ENCODE measurements around the gene PIK3C2G. TPM values are rescaled to one million over a fixed set of nuclear protein-coding genes. Genes with fewer than 3 reads are reported as not detected.

The PIK3C2G gene
- polyA plus RNA-seq, 1 of the 3 experiments (the other 2 are of a cell fraction) = 0.02 TPM

GRCh38 chr12:18581232-18581962 lies 320.1 kb downstream of the PIK3C2G start:
- DNase-seq = no peak
- no peaks in the 10 kb centered on the region for H3K27me3 ChIP-seq (ENCODE audit: insufficient read depth)
- no peak overlapping the region for H2AFZ ChIP-seq (ENCODE audit: low read depth)
- ChIA-PET CTCF (interaction anchor here (0.7 kb wide), 1 partner anchor 331 kb away, joined by 3 read pairs; no protein-coding TSS in a partner anchor), POLR2A (no interaction called here)
- no peaks in the 10 kb centered on the region for H3K4me1 ChIP-seq (ENCODE audit: control insufficient read depth in 1 of 2, insufficient read depth in 2 of 2, low read depth in 1 of 2, low read length in 1 of 2)
- no peak overlapping the region for H3K4me2 ChIP-seq
- WGBS (ENCODE audit: low lambda C conversion rate) = 18% methylated on average over 2 of the region's 2 CpGs
- peaks cover 4% of the 10 kb centered on the region for H3F3A ChIP-seq (replicated peaks; ENCODE audit: insufficient read depth)
- no peak overlapping the region for H3K27ac ChIP-seq (ENCODE audit: low read depth in 2 of 2, low read length in 1 of 2)
- H3K9me2 ChIP-seq = no peaks in the 10 kb centered on the region
- no peak overlapping the region for H3K4me3 ChIP-seq (ENCODE audit: low read depth in 2 of 2, low read length in 1 of 2)
- H3K9me3 ChIP-seq = no peaks in the 10 kb centered on the region
- H3K9ac ChIP-seq = no peak overlapping the region
- no peaks in the 10 kb centered on the region for H3K36me3 ChIP-seq (replicated peaks in 1 of 2; ENCODE audit: control insufficient read depth in 1 of 2, insufficient read depth in 2 of 2, low read length in 1 of 2)
- H3K79me2 ChIP-seq (ENCODE audit: insufficient read depth) = no peaks in the 10 kb centered on the region
- TF ChIP-seq FOSL2 (IDR thresholded peaks at IDR 0.05; ENCODE audit: borderline replicate concordance, low read depth) = no peak
- TF ChIP-seq GATA2 (CRISPR knock-in tag; IDR thresholded peaks at IDR 0.05) = no peak
- no peak for TF ChIP-seq MAX (IDR thresholded peaks at IDR 0.05; ENCODE audit: low read depth)
- no peak for TF ChIP-seq TAF1 (IDR thresholded peaks at IDR 0.05; ENCODE audit: borderline replicate concordance, low read depth, low read length)
- no peak for TF ChIP-seq RXRA (IDR thresholded peaks at IDR 0.05; ENCODE audit: borderline replicate concordance, low read depth)
- TF ChIP-seq SIN3A (IDR thresholded peaks at IDR 0.05; ENCODE audit: borderline replicate concordance, low read depth, low read length) = no peak
- TF ChIP-seq NRF1 (IDR thresholded peaks at IDR 0.05; ENCODE audit: low read depth, low read length) = no peak
- TF ChIP-seq ELF1 (IDR thresholded peaks at IDR 0.05) = no peak
- TF ChIP-seq JUND (IDR thresholded peaks at IDR 0.05) = no peak
- H4K20me1 ChIP-seq (ENCODE audit: insufficient read depth) = no peaks in the 10 kb centered on the region

- Histone ChIP-seq H3K27ac (ENCODE audit: low read depth in 2 of 2, low read length in 1 of 2) (no peak overlapping the region), H3K4me3 (ENCODE audit: low read depth in 2 of 2, low read length in 1 of 2) (no peak overlapping the region), H3K36me3 (replicated peaks in 1 of 2; ENCODE audit: control insufficient read depth in 1 of 2, insufficient read depth in 2 of 2, low read length in 1 of 2) (no peaks in the 10 kb centered on the region), H3K9me3 (no peaks in the 10 kb centered on the region), H3K4me1 (ENCODE audit: control insufficient read depth in 1 of 2, insufficient read depth in 2 of 2, low read depth in 1 of 2, low read length in 1 of 2) (no peaks in the 10 kb centered on the region), H3K4me2 (no peak overlapping the region), H3K79me2 (ENCODE audit: insufficient read depth) (no peaks in the 10 kb centered on the region), H2AFZ (ENCODE audit: low read depth) (no peak overlapping the region), H3K27me3 (ENCODE audit: insufficient read depth) (no peaks in the 10 kb centered on the region), H3K9me2 (no peaks in the 10 kb centered on the region), H3F3A (replicated peaks; ENCODE audit: insufficient read depth) (no peaks in the 10 kb centered on the region), H4K20me1 (ENCODE audit: insufficient read depth) (no peaks in the 10 kb centered on the region), H3K9ac (no peak overlapping the region)
- DNase-seq = no peak
- POLR2A ChIA-PET = no interaction called here
- CTCF ChIA-PET = no interaction called here
- TF ChIP-seq SIN3A (IDR thresholded peaks at IDR 0.05; ENCODE audit: borderline replicate concordance, low read depth, low read length) (no peak), FOXJ3 (CRISPR knock-in tag; IDR thresholded peaks at IDR 0.05) (no peak), GATA2 (CRISPR knock-in tag; IDR thresholded peaks at IDR 0.05) (no peak), EP300 (IDR thresholded peaks at IDR 0.05; ENCODE audit: borderline replicate concordance in 1 of 2, low read depth in 1 of 2, low read length in 1 of 2) (no peak), MXI1 (IDR thresholded peaks at IDR 0.05; ENCODE audit: low read depth, low read length) (no peak), FOSL2 (IDR thresholded peaks at IDR 0.05; ENCODE audit: borderline replicate concordance, low read depth) (no peak), TCF12 (IDR thresholded peaks at IDR 0.05) (no peak), IRF3 (IDR thresholded peaks at IDR 0.05; ENCODE audit: low read depth, low read length) (no peak), RCOR1 (IDR thresholded peaks at IDR 0.05; ENCODE audit: low read length) (no peak), GABPA (IDR thresholded peaks at IDR 0.05; ENCODE audit: low read depth) (no peak), POLR2AphosphoS5 (IDR thresholded peaks at IDR 0.05; ENCODE audit: low read depth, low read length) (no peak), NRF1 (IDR thresholded peaks at IDR 0.05; ENCODE audit: low read depth, low read length) (no peak)
- TF ChIP-seq, protein P1, sequence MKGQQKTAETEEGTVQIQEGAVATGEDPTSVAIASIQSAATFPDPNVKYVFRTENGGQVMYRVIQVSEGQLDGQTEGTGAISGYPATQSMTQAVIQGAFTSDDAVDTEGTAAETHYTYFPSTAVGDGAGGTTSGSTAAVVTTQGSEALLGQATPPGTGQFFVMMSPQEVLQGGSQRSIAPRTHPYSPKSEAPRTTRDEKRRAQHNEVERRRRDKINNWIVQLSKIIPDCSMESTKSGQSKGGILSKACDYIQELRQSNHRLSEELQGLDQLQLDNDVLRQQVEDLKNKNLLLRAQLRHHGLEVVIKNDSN (IDR thresholded peaks at IDR 0.05; ENCODE audit: borderline replicate concordance, low read depth) = no peak
Measured at GRCh38 chr12:18583655-18584054, 322.3 kb downstream of the PIK3C2G start.

All from SK-N-SH (cell line).